ENCODE results near the gene DBNDD2.
A peak's percentile ranks its signal among the peaks of the same experiment; 100 is the strongest.

DNA sequence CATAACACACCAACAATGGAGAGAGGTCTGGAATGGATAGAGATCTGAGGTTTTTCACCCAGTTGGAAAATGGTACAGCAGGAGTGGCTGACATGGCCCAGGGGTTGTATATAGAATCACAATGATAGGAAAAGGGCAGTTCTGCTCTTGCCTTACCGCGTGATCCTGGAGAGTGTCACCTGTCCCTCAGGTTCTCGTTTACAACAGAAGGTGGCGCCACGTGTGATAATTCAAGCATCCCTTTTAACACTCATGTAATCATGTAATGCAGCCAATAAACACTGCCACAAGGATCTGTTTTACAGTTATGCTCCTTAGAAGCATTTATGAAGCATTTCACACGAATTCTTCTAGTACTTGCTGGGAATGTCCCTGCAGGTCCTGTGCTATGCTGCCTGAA is 48.5 kb downstream of the DBNDD2 start:
- no peak for TF ChIP-seq EZH2phosphoT487 (IDR thresholded peaks at IDR 0.05; ENCODE audit: borderline replicate concordance, low read length)
- TF ChIP-seq, protein P1, sequence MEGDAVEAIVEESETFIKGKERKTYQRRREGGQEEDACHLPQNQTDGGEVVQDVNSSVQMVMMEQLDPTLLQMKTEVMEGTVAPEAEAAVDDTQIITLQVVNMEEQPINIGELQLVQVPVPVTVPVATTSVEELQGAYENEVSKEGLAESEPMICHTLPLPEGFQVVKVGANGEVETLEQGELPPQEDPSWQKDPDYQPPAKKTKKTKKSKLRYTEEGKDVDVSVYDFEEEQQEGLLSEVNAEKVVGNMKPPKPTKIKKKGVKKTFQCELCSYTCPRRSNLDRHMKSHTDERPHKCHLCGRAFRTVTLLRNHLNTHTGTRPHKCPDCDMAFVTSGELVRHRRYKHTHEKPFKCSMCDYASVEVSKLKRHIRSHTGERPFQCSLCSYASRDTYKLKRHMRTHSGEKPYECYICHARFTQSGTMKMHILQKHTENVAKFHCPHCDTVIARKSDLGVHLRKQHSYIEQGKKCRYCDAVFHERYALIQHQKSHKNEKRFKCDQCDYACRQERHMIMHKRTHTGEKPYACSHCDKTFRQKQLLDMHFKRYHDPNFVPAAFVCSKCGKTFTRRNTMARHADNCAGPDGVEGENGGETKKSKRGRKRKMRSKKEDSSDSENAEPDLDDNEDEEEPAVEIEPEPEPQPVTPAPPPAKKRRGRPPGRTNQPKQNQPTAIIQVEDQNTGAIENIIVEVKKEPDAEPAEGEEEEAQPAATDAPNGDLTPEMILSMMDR (IDR thresholded peaks at IDR 0.05; ENCODE audit: low read depth, low read length, poor library complexity, severe bottlenecking): peak; percentile 72

Data from DOHH2 (cell line).